Smooth muscle cell (in vitro differentiated cells): Measurements from ENCODE around the gene MAPK10. TPM values are rescaled to one million over a fixed set of nuclear protein-coding genes. Genes with fewer than 3 reads are reported as not detected.

Experiments
- DNase-seq: peaks from one replicate; lab custom pipeline; 2025; ENCODE audit not compliant: unreplicated experiment; lab: John Stamatoyannopoulos, UW
- H2AFZ ChIP-seq: fragments of 200-600 bp; sonication (generic); 2 replicates; pipeline ENCODE4 v1.6.0; 2016; ENCODE audit warnings: antibody characterized with exemption, low read depth, mild to moderate bottlenecking
- H3F3A ChIP-seq: fragments of 200-600 bp; sonication (generic); 2 replicates; pipeline ENCODE4 v1.6.0; 2017; ENCODE audit warnings: antibody characterized with exemption, low read depth
- H3K27ac ChIP-seq: fragments of 200-600 bp; sonication (generic); 2 replicates; pipeline ENCODE4 v1.5.1; 2016; ENCODE audit warnings: low read depth, mild to moderate bottlenecking
- H3K27me3 ChIP-seq: fragments of 200-600 bp; sonication (generic); 2 replicates; pipeline ENCODE4 v1.6.1; 2016; ENCODE audit warnings: low read depth, mild to moderate bottlenecking
- H3K36me3 ChIP-seq: fragments of 200-600 bp; sonication (generic); 2 replicates; pipeline ENCODE4 v1.5.1; 2016; ENCODE audit warnings: low read depth
- H3K4me1 ChIP-seq: fragments of 200-600 bp; sonication (generic); 2 replicates; pipeline ENCODE4 v1.5.1; 2016; ENCODE audit warnings: low read depth
- H3K4me2 ChIP-seq: fragments of 200-600 bp; sonication (generic); 2 replicates; pipeline ENCODE4 v1.6.0; 2016; ENCODE audit warnings: mild to moderate bottlenecking
- H3K4me3 ChIP-seq: fragments of 200-600 bp; sonication (generic); 2 replicates; pipeline ENCODE4 v1.5.1; 2016; ENCODE audit warnings: mild to moderate bottlenecking
- H3K79me2 ChIP-seq: fragments of 200-600 bp; sonication (generic); 2 replicates; pipeline ENCODE4 v1.6.0; 2016; ENCODE audit warnings: low read depth, mild to moderate bottlenecking
- H3K9ac ChIP-seq: fragments of 200-600 bp; sonication (generic); 2 replicates; pipeline ENCODE4 v1.6.0; 2016; ENCODE audit warnings: low read depth
- H3K9me3 ChIP-seq: fragments of 200-600 bp; sonication (generic); replicated peaks from 2 replicates; pipeline ENCODE4 v1.5.1; 2016; ENCODE audit warnings: low read depth
- H4K20me1 ChIP-seq: fragments of 200-600 bp; sonication (generic); 2 replicates; pipeline ENCODE4 v1.6.0; 2016; ENCODE audit warnings: low read depth
- CTCF ChIP-seq: fragments of 200-600 bp; sonication (generic); IDR thresholded peaks from 2 replicates; pipeline ENCODE4 v1.5.1; 2017; ENCODE audit warnings: borderline replicate concordance, mild to moderate bottlenecking, antibody characterized with exemption; ENCODE audit not compliant: insufficient read depth, poor library complexity, severe bottlenecking
- WGBS: methylation state at CpG from one replicate; pipeline ENCODE4 v1.1.7; 2016; ENCODE audit warnings: low lambda C conversion rate; 5-methylcytosine and 5-hydroxymethylcytosine counted together
- polyA plus RNA-seq: library from polyadenylated mRNA; unstranded; fragments of >200 nt; fragmentation: Nextera tagmentation; extraction: Ambion mirVana; gene quantifications from 2 replicates; pipeline ENCODE4 v1.2.1, GENCODE V29; 2016
- total RNA-seq: library from RNA; depleted of rRNA; stranded (reverse); fragments of >200 nt; gene quantifications from 2 replicates; pipeline ENCODE4 v1.2.3, GENCODE V29; 2014

Gene MAPK10
- total and polyA plus RNA-seq, 2 experiments from 2014 or later, result 2.4 to 13.3 TPM

DNA sequence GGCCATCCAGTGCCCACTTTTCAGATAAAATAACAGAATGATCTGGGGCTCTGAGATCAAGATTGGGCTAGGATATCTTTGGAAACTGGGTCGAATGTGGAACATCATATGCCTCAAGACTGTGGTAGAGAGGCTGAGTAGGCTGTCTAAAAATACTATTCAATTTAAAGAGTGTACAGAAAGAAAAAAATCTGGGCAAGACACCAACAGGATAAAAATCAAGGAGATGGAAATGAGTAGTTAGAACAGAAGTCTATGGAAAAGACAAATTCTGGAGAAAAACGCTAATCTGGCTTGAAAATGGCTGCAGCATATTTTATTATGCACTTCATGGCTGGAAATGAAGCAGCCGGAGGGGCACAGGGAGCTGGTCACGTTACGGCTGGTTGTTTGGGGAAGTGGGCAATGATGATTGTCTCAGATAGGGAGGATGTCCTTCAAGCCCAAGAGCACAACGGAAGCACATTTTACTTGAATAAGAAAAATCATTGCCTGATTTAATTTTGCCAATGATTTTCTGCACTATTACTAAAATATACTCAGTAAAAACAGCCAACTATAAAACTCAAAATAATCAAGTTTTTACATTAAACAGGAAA lies 27.1 kb upstream of the MAPK10 start:
- Histone ChIP-seq H3K9me3 (no peaks in the 10 kb centered on the region), H3F3A (no peaks in the 10 kb centered on the region), H3K9ac (no peak overlapping the region), H3K4me3 (no peak overlapping the region), H3K79me2 (no peaks in the 10 kb centered on the region), H4K20me1 (no peaks in the 10 kb centered on the region), H3K27me3 (no peaks in the 10 kb centered on the region), H3K4me1 (no peaks in the 10 kb centered on the region), H2AFZ (no peak overlapping the region), H3K27ac (no peak overlapping the region), H3K4me2 (no peak overlapping the region), H3K36me3 (no peaks in the 10 kb centered on the region)
- WGBS, result 91% methylated on average over 6 of the region's 6 CpGs
- TF ChIP-seq CTCF, result no peak
- DNase-seq, result no peak

DNA sequence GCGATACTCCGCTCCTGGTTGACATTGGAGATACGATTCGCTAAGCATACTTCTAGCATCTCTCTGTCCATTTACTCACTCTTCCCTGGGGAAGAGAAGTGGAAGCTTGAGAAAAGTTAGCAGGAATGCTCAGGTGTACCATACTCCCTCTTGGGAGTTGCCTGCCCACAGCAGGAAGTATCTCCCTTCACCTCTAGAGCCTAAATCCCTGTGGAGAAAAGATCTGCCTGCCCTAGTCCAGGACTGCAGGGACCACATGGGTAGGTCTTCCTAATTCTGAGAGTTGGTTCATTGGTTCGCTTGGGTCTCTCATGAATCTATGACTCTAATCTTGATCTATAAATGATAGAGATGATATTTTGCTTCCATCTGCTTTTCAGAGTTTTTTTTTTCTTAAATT lies 26.3 kb upstream of the MAPK10 start:
- no peak overlapping the region for H3K4me2 ChIP-seq
- no peak overlapping the region for H2AFZ ChIP-seq
- 98% methylated on average over 5 of the region's 5 CpGs for WGBS
- no peaks in the 10 kb centered on the region for H4K20me1 ChIP-seq
- H3K9me3 ChIP-seq, result no peaks in the 10 kb centered on the region
- H3K27me3 ChIP-seq, result no peaks in the 10 kb centered on the region
- no peak for TF ChIP-seq CTCF
- H3K79me2 ChIP-seq, result no peaks in the 10 kb centered on the region
- H3F3A ChIP-seq, result no peaks in the 10 kb centered on the region
- H3K36me3 ChIP-seq, result no peaks in the 10 kb centered on the region
- H3K4me1 ChIP-seq, result no peaks in the 10 kb centered on the region
- H3K4me3 ChIP-seq, result no peak overlapping the region
- no peak for DNase-seq
- H3K9ac ChIP-seq, result no peak overlapping the region
- no peak overlapping the region for H3K27ac ChIP-seq

DNA sequence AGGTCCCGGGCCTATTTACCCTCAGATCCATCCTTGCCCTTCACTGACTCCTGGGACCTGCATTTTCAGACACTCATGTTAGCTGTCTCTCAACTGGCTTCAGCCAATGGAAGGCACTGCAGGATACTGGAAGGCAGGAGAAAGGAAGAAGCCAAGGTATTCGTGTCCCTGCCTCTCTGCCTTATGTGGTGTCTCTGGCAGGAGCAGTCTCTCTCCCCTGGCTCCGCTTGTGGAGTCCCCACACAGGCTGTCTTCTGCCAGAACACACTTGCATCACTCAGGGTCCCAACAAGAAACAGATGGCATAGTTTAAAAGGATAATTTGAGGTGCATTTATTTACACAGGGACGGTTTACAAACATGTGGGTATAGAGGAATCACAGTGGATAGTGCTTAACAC lies 21.6 kb upstream of the MAPK10 start:
- WGBS, result 91% methylated on average over 4 of the region's 4 CpGs
- no peak overlapping the region for H3K27ac ChIP-seq
- H3K4me2 ChIP-seq, result no peak overlapping the region
- no peaks in the 10 kb centered on the region for H3K36me3 ChIP-seq
- H3F3A ChIP-seq, result no peaks in the 10 kb centered on the region
- H2AFZ ChIP-seq, result no peak overlapping the region
- no peak overlapping the region for H3K9ac ChIP-seq
- H4K20me1 ChIP-seq, result no peaks in the 10 kb centered on the region
- no peak overlapping the region for H3K4me3 ChIP-seq
- peaks cover 4% of the 10 kb centered on the region for H3K4me1 ChIP-seq
- H3K9me3 ChIP-seq, result no peaks in the 10 kb centered on the region
- no peaks in the 10 kb centered on the region for H3K27me3 ChIP-seq
- no peaks in the 10 kb centered on the region for H3K79me2 ChIP-seq
- no peak for TF ChIP-seq CTCF
- no peak for DNase-seq

- no peak for TF ChIP-seq CTCF
- H3K9me3 ChIP-seq, result no peaks in the 10 kb centered on the region
- H3K27ac ChIP-seq, result no peak overlapping the region
- H4K20me1 ChIP-seq, result no peaks in the 10 kb centered on the region
- H3K9ac ChIP-seq, result no peak overlapping the region
- H3K79me2 ChIP-seq, result no peaks in the 10 kb centered on the region
- DNase-seq, result no peak
- no peaks in the 10 kb centered on the region for H3K36me3 ChIP-seq
- no peaks in the 10 kb centered on the region for H3K27me3 ChIP-seq
- peaks cover 6% of the 10 kb centered on the region for H3K4me1 ChIP-seq
- H3F3A ChIP-seq, result no peaks in the 10 kb centered on the region
- H3K4me2 ChIP-seq, result no peak overlapping the region
- no peak overlapping the region for H2AFZ ChIP-seq
- H3K4me3 ChIP-seq, result no peak overlapping the region
Observed at GRCh38 chr4:86380181-86380724, 20.4 kb upstream of the MAPK10 start.
